Muscle layer of duodenum (tissue), 2 donors: ENCODE results near the gene ADAMTS18.
"Not testable (repeated sequence)": the region's sequence is repeated elsewhere in the genome, so short reads cannot be mapped to it uniquely, and the experiment has no call there.

Source experiments
- H3K27ac ChIP-seq: one replicate; pipeline ENCODE4 v1.7.0; 2013; ENCODE audit warnings: mild to moderate bottlenecking, low read length
- H3K27me3 ChIP-seq: one replicate; pipeline ENCODE4 v1.7.0; 2013; ENCODE audit warnings: low read depth, mild to moderate bottlenecking, control low read depth, low read length
- H3K36me3 ChIP-seq, 2 donors: one replicate each; pipeline ENCODE4 v1.7.0; 2013; ENCODE audit warnings: low read length in 2 of 2, control low read depth in 1 of 2, mild to moderate bottlenecking in 1 of 2; ENCODE audit not compliant: insufficient read depth in 2 of 2, control insufficient read depth in 1 of 2
- H3K4me1 ChIP-seq, 2 donors: one replicate each; pipeline ENCODE4 v1.7.0; 2013; ENCODE audit warnings: low read length in 2 of 2, mild to moderate bottlenecking in 2 of 2, control low read depth in 1 of 2, moderate library complexity in 1 of 2; ENCODE audit not compliant: insufficient read depth in 2 of 2, control insufficient read depth in 1 of 2
- H3K4me3 ChIP-seq, 2 donors: one replicate each; pipeline ENCODE4 v1.7.0; 2013; ENCODE audit warnings: low read length in 2 of 2, low read depth in 1 of 2, mild to moderate bottlenecking in 1 of 2
- H3K9me3 ChIP-seq, 2 donors: one replicate each; pipeline ENCODE4 v1.7.0; 2013; ENCODE audit warnings: low read length in 2 of 2, control low read depth in 1 of 2, mild to moderate bottlenecking in 1 of 2; ENCODE audit not compliant: control insufficient read depth in 1 of 2
- donor health status: healthy.

Gene ADAMTS18, protein sequence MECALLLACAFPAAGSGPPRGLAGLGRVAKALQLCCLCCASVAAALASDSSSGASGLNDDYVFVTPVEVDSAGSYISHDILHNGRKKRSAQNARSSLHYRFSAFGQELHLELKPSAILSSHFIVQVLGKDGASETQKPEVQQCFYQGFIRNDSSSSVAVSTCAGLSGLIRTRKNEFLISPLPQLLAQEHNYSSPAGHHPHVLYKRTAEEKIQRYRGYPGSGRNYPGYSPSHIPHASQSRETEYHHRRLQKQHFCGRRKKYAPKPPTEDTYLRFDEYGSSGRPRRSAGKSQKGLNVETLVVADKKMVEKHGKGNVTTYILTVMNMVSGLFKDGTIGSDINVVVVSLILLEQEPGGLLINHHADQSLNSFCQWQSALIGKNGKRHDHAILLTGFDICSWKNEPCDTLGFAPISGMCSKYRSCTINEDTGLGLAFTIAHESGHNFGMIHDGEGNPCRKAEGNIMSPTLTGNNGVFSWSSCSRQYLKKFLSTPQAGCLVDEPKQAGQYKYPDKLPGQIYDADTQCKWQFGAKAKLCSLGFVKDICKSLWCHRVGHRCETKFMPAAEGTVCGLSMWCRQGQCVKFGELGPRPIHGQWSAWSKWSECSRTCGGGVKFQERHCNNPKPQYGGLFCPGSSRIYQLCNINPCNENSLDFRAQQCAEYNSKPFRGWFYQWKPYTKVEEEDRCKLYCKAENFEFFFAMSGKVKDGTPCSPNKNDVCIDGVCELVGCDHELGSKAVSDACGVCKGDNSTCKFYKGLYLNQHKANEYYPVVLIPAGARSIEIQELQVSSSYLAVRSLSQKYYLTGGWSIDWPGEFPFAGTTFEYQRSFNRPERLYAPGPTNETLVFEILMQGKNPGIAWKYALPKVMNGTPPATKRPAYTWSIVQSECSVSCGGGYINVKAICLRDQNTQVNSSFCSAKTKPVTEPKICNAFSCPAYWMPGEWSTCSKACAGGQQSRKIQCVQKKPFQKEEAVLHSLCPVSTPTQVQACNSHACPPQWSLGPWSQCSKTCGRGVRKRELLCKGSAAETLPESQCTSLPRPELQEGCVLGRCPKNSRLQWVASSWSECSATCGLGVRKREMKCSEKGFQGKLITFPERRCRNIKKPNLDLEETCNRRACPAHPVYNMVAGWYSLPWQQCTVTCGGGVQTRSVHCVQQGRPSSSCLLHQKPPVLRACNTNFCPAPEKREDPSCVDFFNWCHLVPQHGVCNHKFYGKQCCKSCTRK (N-terminal part only)

DNA sequence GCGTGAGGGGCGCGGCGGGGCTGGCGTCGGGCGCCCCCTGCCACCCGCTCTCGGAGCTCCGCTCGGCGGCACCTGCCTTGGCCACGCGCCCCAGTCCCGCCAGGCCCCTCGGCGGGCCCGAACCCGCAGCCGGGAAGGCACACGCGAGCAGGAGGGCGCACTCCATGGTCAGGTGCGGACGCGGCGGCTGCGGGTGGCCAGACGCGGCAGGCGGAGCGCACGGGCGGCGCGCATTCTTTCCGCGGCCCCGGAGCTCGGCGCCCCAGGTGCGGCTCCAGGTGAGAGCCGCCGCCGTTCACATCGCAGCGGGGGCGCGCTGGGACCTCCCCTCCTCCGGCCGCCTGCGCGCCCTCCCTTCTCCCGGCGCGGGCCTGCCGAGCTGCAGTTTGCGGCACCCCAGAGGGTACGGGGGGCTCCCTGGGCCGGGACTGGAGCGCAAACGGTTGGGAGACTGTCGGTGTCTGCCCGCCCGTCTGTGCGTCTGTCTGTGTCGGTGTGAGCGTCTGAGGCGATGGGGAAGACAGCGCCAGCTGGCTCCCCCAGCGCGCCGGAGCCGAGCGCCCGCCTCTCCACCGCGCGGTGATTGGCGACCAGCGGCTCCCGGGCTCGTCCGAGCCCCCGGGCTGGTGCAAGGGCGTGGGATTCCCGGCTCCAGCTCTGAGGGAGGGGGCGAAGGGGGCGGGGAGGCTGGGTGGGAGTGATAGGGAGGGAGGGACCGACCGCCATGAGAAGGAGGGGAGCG lies at the start of gene ADAMTS18:
Gene ADAMTS18, minus strand, starts transcription at position 505 of the 742 bp plus-strand sequence. Its CDS starts 339 bp downstream, at position 166.
- Histone ChIP-seq H3K27me3 (peaks cover 10% of the 10 kb centered on the region), H3K4me3 (no peak within 1 kb of the TSS), H3K27ac (no peak within 1 kb of the TSS), H3K4me1 (peaks cover 0 to 11% of the 10 kb centered on the region in 2 donors), H3K36me3 (no peaks in the 10 kb centered on the region), H3K9me3 (no peaks in the 10 kb centered on the region)

DNA sequence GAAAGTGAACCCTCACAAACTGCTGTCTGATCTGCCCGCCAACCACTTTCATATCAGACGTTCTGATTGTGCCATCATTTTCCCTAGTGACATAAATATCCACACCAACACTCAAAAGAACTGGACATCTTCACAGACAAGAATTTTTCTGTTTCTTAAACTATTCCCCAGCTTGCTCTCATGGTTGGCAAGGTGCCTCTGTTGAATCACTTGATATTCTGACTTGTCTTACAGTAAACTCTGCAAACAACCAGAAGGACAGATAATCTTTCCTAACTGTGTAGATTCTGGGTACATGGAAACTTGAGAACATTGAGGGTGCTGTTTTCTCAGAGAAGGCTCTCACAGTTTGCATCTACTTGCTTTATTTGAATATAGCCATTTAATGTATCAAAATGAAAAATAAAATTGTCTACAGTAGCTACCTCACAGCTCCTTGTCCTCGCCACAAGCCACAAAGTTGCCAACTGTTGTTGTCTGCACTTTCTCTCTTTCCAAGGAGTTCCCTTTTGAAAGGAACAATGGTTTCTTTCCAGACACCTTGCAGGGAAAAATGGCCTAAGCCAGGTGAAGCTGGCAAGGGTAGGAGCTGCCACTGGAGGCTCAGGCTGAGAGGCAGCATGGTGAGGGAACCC lies 46.0 kb upstream of the ADAMTS18 start:
- Histone ChIP-seq H3K4me1 (no peaks in the 10 kb centered on the region), H3K9me3 (no peaks in the 10 kb centered on the region), H3K36me3 (no peaks in the 10 kb centered on the region), H3K4me3 (no peak overlapping the region), H3K27ac (no peak overlapping the region), H3K27me3 (no peaks in the 10 kb centered on the region)

DNA sequence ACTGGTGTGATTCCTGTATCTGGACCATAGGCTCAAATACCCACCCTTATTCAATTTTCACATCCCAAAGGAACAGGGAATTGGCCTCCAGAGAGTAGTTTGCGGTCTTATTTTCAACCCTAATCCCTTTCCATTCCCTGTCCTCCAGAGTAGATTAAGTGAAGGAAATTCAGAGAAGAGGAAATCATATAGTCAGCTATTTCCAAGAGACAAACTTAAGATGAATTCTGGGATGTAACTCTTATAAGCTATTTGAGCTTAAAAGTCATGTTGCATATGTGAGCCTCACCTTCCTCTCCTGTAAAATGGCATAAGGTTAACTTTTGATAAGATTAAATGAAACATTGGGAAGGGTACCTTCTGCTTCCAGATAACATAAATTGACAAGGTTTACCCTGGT lies 37.4 kb upstream of the ADAMTS18 start:
- Histone ChIP-seq H3K4me3 (no peak overlapping the region), H3K36me3 (no peaks in the 10 kb centered on the region), H3K9me3 (no peaks in the 10 kb centered on the region), H3K27ac (no peak overlapping the region), H3K27me3 (no peaks in the 10 kb centered on the region), H3K4me1 (no peaks in the 10 kb centered on the region)

DNA sequence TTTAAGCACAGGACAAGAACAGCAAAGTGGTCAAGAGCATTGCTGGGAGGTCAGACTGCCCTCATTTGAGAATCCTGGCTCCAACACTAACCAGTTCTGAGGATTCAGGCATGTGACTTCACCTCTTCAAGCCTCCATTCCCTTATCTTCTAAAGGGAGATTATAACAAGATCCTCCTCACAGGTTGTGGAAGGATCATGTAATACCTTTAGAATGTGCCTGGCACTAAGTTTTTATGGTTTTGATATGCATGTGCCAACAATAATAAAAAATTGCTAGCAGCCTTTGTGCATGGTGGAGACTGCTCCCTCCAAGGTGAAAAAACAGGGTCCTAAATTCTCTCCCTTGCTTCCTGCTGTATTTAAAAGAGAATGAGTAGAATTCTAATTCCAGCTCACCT lies 36.0 kb upstream of the ADAMTS18 start:
- Histone ChIP-seq H3K27ac (no peak overlapping the region), H3K36me3 (no peaks in the 10 kb centered on the region), H3K27me3 (no peaks in the 10 kb centered on the region), H3K9me3 (no peaks in the 10 kb centered on the region), H3K4me1 (no peaks in the 10 kb centered on the region), H3K4me3 (no peak overlapping the region)

DNA sequence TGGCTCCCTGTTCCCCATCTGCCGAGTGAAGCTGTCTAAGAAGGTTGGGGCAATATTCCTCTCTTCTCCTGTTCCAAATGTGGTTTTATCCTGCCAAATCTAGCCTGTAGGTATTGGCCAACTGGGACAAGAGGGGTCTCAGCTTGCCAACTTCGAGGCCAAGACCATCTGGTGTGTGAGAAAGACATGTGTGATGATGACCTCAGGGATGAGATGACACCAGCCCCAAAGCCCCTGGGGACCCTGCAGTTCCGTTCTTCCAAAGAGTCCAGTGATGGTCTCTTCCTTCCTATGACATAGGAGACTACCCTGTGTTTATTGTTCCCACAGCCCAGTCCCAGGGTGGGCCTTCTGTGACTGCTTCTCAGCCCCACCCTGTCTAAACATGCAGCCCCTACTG lies 34.8 kb upstream of the ADAMTS18 start:
- Histone ChIP-seq H3K36me3 (no peaks in the 10 kb centered on the region), H3K4me3 (no peak overlapping the region), H3K27me3 (no peaks in the 10 kb centered on the region), H3K27ac (no peak overlapping the region), H3K4me1 (no peaks in the 10 kb centered on the region), H3K9me3 (no peaks in the 10 kb centered on the region)

DNA sequence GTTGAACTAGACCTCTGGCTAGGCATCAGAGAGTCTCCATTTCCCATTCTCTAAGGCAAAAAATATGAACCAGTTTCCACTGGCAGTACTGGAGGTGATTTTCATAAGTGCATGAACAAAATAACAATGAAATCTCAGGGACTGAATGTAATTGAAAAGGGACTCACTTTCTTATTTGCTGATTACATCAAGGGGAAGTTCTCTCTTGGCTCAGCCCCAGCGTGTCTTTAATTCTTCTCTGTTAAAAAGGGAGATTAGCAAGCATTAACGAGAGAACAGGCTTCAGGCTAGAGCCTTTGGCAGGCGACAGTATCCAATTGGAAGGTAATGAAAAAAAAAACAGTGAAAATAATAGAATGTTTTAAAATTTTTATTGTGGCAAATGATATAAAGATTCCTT lies 34.0 kb upstream of the ADAMTS18 start:
- Histone ChIP-seq H3K9me3 (no peaks in the 10 kb centered on the region), H3K36me3 (no peaks in the 10 kb centered on the region), H3K4me3 (no peak overlapping the region), H3K4me1 (no peaks in the 10 kb centered on the region), H3K27me3 (no peaks in the 10 kb centered on the region), H3K27ac (no peak overlapping the region)

DNA sequence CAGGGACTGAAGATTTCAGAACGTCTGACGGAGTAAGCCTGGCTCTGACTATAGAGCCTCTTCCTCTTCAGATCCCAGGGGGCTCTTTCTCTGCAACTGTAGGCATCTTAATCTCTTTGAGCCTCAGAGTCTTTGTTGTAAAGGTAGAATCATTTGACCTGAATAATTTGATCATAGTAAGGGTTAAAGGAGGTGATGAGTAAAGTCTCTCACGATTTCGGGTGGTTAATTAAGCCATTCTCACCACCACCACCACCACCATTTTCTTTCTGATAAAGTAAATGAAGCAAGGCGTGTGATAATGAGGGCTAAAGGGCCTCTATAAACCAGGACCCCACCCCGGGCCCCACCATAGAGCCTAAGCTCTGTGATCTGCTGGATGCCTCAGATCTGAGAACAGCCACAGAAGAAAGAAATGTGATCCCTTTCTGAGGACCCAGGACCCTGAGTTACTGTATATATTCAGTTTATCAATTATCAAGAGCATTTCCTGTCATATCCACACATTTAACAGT lies 33.0 kb upstream of the ADAMTS18 start:
- Histone ChIP-seq H3K36me3 (no peaks in the 10 kb centered on the region), H3K4me1 (no peaks in the 10 kb centered on the region), H3K9me3 (no peaks in the 10 kb centered on the region), H3K27ac (no peak overlapping the region), H3K27me3 (no peaks in the 10 kb centered on the region), H3K4me3 (no peak overlapping the region)

DNA sequence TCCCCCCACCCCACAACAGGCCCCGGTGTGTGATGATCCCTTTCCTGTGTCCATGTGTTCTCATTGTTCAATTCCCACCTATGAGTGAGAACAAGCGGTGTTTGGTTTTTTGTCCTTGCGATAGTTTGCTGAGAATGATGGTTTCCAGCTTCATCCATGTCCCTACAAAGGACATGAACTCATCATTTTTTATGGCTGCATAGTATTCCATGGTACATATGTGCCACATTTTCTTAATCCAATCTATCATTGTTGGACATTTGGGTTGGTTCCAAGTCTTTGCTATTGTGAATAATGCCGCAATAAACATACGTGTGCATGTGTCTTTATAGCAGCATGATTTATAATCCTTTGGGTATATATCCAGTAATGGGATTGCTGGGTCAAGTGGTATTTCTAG lies 28.8 kb upstream of the ADAMTS18 start:
- H3K4me3 ChIP-seq, H3K9me3 ChIP-seq, H3K4me1 ChIP-seq, H3K27ac ChIP-seq, H3K36me3 ChIP-seq, H3K27me3 ChIP-seq: not testable (repeated sequence)

DNA sequence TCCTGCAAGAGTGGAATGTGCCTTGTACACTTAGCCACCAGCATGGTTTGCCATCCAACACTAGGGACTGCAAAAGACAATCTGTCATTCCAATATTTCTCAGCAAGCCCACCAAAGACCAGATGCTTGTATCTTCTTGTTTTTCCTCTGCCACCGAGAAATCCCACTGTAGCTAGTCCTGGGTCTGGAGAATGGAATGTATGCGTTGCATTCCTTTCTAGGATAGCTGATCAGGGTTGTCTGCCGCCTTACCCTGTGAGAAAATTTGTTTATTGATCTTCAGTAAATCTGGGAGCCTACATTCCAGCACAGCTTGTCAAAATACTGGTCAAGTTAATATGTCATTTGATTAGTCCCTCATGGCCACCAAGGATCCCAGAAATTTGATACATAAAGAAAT lies 28.1 kb upstream of the ADAMTS18 start:
- Histone ChIP-seq H3K36me3 (no peaks in the 10 kb centered on the region), H3K4me1 (no peaks in the 10 kb centered on the region), H3K27me3 (no peaks in the 10 kb centered on the region), H3K4me3 (no peak overlapping the region), H3K27ac (no peak overlapping the region), H3K9me3 (no peaks in the 10 kb centered on the region)

DNA sequence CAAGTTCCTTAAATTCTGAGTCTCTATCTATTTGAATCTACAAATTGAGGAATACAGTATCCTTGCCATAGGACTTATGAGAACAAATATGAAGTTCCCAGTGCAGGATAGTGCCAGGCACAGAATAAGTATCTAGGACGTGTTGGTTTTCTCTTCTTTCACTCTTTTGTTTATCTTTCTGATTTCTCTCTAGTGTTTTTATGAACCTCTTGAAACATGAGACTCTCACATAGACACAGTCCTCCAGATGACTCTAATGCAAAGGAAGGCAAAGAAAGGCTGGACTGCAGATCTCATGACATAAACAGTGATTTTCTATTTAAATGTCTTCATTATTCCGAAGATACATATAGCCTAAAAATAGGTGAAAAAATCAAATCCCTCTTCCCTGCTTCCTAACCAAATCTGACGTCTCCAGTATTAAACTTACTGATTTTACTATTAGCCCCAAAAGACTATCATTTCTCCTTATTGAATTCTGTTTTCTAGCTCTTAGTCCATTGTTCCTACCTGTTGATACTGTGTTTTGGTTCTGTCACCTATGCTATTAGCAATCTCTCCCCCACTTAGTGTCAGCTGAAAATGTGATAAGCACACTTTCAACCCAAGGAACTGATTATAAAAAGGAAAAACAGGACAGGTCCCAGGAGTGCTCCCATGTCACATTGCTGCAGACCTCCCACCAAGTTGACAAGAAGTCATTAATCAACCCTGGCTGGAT lies 24.9 kb upstream of the ADAMTS18 start:
- Histone ChIP-seq H3K9me3 (no peaks in the 10 kb centered on the region), H3K27me3 (no peaks in the 10 kb centered on the region), H3K27ac (no peak overlapping the region), H3K4me1 (no peaks in the 10 kb centered on the region), H3K4me3 (no peak overlapping the region), H3K36me3 (no peaks in the 10 kb centered on the region)
